ENCODE measurements around the gene GIT2.
"Not testable (repeated sequence)": the region's sequence is repeated elsewhere in the genome, so short reads cannot be mapped to it uniquely, and the experiment has no call there.

GIT2 gene, protein sequence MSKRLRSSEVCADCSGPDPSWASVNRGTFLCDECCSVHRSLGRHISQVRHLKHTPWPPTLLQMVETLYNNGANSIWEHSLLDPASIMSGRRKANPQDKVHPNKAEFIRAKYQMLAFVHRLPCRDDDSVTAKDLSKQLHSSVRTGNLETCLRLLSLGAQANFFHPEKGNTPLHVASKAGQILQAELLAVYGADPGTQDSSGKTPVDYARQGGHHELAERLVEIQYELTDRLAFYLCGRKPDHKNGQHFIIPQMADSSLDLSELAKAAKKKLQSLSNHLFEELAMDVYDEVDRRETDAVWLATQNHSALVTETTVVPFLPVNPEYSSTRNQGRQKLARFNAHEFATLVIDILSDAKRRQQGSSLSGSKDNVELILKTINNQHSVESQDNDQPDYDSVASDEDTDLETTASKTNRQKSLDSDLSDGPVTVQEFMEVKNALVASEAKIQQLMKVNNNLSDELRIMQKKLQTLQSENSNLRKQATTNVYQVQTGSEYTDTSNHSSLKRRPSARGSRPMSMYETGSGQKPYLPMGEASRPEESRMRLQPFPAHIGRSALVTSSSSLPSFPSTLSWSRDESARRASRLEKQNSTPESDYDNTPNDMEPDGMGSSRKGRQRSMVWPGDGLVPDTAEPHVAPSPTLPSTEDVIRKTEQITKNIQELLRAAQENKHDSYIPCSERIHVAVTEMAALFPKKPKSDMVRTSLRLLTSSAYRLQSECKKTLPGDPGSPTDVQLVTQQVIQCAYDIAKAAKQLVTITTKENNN

DNA sequence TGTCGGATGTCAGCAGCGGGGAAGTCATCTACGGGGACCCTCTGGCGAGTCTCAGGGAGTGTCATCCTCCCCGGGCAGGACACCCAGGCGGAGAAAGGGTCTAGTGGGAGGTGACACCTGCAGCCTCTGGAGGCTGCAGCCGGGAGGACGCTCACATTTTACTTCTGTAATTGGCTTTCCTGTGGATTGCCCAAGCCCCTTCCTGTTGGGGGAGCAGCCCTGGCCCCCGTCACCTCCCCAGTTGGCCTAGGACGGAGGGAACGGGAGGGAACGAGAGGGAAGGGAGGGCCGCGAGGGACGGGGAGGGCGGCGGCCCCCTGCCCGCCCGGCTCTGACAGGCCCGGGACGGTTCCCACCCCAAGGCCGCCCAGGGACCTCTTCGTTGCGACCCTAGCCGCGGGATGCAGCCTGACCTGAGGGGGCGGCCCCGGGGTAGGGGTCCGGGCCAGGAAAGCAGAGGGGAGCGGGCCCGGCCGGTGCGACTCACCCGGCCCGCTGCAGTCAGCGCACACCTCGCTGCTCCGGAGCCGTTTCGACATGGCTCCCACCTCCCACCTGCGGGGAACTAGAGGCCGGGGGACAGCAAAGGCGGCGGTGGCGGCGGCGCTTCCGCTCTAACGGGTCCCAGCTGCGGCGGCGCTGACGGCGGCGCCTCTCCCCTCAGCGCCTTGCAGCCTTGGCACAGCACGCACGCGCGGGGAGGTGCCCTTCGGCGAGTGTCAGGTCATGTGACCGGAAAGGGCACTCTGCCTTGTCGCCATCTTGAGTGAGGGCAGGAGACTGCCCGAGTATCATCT lies at the start of gene GIT2:
GIT2 (minus strand) TSS at position 683 of the 797 bp plus-strand sequence; CDS start at position 539, 144 bp downstream.
- peak; percentile 88 to 89 for DNase-seq (ENCODE audit: low read depth in 2 of 2)

DNA sequence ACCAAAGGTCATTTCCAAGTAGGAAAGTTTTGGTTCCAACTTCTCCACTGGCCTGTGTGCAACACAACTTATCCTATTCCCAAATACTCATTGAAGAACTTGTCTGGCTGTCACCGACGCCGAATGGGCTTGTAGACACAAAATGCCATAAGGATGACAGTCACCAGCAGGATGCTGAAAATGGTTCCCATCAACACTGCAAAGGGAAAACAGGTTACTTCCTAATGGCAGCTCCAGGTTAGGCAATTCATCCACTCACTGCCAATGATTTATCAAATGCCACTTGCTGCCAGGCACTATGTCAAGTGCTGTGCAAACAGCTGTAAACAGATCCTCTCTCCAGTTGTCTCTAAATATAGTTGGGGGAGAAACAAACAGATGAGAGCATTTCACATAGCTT lies 46.1 kb upstream of the GIT2 start:
- DNase-seq (ENCODE audit: low read depth in 2 of 2) = no peak

DNA sequence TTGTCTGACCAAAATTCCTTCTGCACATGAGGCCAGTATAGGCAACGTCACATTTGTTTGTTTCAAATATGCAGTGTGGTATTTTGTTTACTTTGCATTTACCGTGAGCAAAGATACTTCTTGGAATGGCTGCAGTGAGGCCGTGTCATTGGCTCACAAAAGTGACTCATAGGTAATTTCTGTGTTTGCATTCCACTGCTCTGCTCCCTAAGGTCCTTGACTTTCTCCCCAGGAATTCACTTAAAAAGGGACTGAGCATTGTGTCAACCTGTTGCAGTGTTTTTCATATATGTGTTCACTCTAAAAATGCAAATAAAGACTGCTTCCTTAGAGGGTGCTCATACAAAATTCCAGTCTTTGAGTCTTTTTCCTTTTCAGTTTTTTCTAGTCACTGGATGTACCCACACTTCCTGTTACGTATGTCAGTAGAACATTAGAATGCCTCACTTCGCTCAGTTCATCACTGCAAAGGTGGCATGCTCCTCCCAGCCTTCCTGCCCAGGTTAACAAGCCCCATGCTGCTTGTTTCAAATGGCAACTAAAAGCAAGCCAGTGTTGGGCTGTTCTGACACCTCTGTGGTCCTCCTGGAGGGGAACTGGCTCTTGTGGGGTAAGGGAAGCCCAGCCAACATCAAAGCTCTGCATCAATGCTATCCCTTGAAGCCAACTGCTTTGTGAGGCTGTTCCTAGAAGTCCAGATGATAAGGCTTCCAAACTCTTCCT lies 43.1 kb upstream of the GIT2 start:
- no peak for DNase-seq (ENCODE audit: low read depth in 2 of 2)

DNA sequence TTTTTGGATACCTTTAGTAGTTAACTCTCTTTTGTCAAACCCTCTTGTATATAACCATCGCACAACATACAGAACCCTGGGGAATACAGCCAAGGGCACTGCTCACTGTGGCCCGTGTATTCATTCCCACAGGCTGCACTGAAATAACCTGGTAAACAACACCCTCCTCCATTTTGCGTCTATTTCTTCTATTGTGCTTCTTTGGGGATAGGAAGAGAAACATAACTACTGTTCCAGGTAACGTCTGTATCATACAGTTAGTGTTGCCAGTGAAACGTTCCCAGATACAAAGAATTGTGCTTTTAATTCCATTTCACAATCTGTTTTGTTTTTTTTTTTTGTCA lies 42.5 kb upstream of the GIT2 start:
- DNase-seq (ENCODE audit: low read depth in 2 of 2) = no peak

DNA sequence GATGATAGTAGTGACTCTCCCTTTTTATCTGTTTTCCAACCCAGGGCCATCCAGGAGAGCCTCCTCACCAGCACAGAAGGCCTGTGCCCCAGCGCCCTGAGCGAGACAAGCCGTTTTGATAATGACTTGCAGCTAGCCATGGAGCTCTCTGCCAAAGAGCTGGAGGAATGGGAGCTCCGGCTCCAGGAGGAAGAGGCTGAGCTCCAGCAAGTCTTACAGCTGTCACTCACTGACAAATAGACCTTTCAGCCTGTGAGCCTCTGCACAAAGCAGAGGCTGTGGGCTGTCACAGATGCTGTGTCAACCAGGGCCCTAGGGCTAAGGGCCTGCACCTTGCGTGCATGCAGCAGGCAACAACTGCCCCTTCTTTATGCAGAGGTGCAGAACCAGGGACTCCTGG lies 41.1 kb upstream of the GIT2 start:
- no peak for DNase-seq (ENCODE audit: low read depth in 2 of 2)

DNA sequence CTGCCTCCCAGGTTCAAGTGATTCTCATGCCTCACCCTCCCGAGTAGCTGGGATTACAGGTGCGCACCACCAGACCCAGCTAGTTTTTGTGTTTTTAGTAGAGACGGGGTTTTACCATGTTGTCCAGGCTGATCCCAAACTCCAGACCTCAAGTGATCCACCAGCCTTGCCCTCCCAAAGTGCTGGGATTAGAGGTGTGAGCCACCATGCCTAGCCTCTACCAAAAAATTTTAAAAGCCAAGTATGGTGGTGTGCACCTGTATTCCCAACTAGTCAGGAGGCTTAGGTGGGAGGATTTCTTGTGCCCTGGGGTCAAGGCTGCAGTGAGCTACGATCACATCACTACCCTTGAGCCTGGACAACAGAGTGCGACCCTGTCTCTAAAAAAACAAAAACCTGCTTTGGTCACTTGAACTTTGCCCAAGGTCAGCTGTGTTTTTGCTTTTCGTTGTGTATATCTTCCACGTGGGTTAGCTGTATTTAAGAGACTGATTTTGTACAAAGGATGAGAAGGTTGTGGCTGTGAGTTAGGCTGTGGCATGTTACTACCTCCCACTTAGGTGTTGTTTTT lies 39.5 kb upstream of the GIT2 start:
- no peak for DNase-seq (ENCODE audit: low read depth in 2 of 2)

DNA sequence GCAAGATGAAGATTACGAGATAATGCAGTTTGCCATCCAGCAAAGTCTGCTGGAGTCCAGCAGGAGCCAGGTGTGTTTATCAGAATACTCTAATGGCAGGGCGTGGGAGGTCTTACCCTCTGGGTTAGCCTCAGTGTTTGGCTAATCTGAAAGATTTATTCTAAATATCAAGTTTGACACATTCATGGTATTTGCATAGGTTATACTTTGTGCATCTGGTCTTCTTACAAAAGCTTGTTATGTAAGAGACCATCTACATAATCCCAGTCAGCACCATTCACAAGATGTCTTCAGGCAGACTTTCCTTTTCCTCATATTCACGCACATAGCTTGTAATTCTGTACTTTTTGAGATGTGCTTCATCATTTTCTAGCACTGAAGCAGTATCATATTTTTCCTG lies 37.7 kb upstream of the GIT2 start:
- DNase-seq (ENCODE audit: low read depth in 2 of 2) = no peak

DNA sequence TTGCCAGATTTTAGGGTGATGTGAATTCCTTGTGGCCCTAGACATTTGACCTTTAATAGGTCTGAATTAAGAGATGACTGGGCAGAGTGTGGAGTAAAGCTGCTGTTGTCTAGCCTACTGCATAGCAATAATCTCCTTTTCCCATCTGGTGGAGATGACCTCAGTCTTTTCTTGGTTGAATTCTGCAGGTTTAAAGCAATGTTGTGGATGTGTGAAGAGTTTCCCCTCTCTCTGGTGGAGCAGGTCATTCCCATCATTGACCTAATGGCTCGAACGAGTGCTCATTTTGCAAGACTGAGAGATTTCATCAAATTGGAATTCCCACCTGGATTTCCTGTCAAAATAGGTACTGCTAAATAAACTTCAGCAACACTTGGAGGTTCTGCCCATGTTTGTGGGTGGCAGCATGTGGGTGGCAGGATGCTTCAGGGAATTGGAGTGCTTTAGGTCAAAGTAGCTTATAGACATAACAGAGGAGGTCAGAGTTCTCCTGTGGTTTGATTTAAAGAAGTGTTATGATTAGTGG lies 33.2 kb upstream of the GIT2 start:
- DNase-seq (ENCODE audit: low read depth in 2 of 2) = no peak

DNA sequence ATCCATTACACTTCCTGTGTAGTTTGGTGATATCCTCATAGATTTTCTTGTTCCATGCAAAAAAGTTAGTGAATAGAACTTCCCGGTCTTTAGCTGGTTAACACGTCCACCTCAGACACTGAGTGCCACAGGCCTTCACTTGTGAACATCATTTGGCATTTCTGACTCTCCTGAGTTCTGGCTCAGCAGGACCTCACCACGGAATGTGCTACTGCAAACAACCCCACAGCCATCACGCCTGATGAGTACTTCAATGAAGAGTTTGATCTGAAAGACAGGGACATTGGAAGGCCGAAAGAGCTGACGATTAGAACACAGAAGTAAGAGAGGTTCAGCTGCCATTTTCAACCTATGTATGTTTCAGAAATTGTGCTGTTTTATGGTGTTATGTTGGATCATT lies 32.2 kb upstream of the GIT2 start:
- DNase-seq (ENCODE audit: low read depth in 2 of 2) = no peak

DNA sequence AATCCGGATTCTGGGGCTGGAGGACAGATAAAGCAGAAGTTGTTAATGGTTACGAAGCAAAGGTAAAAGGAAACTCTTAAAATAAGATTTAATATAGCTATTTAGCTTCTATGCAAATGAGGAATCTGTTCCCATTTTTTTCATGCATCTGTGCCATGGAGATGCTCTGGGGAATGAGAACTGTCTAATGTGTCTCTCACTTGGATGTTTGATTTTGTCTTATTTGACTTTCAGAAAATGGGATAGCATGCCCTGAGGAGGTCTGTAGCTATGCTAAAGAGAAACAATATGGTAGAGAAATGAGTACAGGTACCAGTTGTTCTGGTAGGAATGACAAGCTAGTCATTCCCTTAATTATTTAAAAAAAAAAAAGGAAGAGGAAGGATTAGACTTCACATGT lies 27.9 kb upstream of the GIT2 start:
- no peak for DNase-seq (ENCODE audit: low read depth in 2 of 2)

DNA sequence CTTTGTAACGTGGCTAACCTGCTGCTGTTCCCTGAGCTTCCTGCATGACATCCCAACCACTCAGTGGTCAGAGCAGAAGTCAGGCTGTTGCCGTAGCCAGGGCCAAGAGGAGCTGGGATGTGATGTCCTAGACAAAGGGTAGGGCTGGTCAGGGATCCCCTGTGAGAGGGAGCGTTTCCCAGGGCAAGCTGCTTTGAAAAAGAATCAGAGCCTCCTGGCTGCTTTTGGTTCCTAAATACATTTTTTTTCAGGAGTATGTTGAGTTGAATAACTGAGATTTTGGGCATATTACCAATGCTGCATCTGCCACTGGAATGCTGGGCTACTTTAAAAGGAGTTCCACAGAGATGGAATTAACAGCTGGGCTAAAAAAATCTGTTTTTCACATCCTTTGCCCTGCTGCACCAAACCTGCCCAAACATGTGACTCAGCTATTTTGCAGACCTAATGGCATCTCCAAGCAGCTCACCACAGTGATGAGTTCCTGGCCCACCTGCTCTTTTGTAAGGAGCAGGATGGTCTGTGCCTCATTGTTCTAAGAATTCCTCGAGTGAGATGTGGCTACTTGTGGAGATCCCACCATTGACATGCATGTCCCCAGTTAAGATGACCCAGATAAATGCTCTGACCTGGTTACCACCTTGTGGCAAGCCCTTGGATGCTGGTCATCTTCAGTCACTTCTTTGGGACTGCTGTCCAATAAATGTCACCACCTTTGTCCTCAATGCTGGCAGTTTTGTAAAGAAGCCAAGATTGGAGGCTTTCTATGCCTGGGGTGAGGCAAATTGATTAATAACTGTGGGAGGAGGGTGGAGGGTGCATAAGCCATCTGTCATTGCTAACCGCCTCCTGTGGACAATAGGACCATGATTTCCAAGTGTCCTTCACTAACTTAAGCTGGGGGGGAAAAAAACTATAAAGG lies 27.2 kb upstream of the GIT2 start:
- no peak for DNase-seq (ENCODE audit: low read depth in 2 of 2)

DNA sequence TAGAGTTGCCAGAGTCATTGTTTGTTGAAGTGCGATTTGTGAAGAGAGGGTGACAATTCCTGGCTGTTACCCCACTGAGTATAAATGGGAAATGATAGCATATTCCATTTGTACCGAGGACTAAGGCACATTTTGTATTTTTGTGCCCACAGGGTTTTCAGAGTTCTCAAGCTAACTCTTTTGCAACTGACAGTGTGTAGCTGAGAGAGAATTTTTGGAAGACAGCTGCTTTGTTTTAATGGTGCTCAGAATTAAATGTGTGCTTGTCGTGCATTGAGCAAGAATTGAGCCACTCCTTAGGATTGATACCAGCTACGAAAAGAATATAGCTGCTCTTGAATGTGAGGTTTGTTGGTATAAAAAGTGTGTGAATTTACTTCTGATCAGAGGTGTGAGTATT lies 24.8 kb upstream of the GIT2 start:
- no peak for DNase-seq (ENCODE audit: low read depth in 2 of 2)

DNA sequence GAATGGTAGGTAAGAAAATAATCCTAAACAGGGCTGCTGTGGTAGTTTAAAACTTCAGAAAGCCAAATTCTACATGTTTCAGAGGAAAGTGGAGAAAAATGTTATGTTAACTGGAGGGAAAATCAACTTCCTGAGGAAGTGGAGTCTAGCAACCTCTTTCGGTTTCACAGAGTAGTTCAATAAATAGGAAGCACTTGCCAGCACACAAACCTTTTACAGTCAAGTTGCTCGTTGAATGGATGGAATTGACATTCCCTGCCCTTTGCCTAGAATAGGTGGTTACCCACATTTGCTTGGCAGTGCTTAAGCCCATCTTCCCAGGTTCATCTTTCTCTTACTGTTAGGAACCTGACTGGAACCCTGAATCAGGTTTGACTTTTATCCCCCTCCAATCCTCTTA lies 19.0 kb upstream of the GIT2 start:
- no peak for DNase-seq (ENCODE audit: low read depth in 2 of 2)

DNA sequence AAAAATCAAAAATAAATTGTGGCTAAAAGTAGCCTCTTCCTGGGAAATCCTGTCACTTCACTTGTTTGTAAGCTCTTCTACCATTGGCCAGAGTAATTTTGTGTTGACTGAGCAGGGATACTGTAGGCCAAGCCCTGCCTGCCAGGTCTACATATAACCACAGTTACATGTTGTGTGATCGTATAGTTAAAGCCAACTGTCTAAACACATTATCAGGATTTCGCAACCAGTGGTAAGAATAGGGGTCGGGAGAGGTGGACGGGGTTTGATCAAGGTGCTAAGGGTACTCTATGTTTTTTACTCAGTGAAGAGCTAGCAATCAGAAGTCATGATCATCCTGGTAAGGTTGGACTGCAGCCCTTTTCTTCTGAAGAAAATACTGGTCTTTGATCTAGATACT lies 16.5 kb upstream of the GIT2 start:
- no peak for DNase-seq (ENCODE audit: low read depth in 2 of 2)

DNA sequence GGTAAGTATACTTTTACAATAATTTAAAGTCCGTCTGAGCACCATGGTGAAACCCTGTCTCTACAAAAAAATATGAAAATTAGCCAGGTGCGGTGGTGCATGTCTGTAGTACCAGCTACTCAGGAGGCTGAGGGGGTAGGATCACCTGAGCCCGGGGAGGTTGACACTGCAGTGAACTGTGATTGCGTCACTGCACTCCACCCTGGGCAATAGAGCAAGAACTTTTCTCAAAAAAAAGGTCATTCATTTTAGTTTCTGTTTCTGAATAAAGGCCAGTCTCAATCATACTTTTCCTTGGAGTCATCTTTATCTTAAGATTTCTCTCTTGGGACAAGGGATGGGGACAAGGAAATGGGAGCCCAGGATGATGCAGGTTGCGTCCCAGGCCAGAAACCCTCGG lies 16.0 kb upstream of the GIT2 start:
- DNase-seq (ENCODE audit: low read depth in 2 of 2) = no peak

DNA sequence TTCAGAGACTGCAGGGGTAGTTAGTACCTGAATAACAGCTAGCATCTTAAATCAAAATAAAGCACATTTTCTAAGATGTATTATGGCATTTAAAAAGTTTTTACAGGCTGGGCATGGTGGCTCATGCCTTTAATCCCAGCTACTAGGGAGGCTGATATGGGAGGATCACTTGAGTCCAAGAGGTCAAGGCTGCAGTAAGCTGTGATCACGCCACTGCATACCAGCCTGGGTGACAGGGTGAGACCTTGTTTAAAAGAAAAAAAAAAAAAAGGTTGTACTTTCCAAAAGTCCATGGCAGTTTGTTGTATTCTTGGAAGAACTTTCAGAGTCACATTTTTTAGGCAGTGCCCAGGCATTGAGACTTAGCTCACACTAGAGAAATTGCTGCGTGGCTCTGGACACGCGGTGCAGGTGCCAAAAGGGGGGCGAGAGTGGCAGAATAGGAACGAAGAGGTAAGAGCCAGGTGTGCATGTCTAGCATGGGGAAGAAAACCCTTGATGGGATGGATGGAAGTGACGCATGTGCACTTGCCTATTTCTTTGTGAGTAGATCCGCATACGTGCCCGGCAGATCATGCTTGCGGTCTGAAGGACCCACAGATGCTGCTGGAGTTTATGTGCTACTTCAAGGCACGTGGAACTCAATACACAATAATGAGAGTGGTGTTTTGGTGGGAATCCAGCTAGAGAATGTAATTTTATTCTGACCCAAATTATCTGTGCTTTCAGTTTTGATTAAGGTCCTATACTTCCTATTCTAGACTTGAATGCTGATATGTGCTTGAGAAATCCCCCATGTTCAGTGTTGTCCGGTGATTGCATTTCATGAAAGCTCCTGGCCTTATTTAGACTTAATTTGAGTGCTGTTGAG lies 14.9 kb upstream of the GIT2 start:
- DNase-seq (ENCODE audit: low read depth in 2 of 2) = no peak

DNA sequence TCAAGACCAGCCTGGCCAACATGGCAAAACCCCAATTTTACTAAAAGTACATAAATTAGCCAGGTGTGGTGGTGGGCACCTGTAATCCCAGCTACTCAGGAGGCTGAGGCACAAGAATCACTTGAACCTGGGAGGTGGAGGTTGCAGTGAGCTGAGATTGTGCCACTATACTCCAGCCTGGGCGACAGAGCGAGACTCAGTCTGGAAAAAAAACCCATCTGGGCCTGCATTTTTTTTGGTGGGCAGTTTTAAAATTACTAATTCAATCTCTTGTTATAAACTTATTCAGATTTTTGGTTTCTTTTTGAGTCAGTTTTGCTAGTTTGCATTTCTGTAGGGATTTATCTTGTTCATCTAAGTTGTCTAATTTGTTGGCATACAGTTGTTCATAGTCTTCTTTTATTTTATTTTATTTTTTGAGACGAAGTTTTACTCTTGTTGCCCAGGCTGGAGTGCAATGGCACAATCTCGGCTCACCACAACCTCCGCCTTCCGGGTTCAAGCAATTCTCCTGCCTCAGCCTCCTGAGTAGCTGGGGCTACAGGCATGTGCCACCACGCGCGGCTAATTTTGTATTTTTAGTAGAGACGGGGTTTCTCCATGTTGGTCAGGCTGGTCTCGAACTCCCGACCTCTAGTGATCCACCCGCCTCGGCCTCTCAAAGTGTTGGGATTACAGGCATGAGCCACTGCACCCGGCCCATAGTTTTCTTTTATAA lies 12.7 kb upstream of the GIT2 start:
- DNase-seq (ENCODE audit: low read depth in 2 of 2) = not testable (repeated sequence)

DNA sequence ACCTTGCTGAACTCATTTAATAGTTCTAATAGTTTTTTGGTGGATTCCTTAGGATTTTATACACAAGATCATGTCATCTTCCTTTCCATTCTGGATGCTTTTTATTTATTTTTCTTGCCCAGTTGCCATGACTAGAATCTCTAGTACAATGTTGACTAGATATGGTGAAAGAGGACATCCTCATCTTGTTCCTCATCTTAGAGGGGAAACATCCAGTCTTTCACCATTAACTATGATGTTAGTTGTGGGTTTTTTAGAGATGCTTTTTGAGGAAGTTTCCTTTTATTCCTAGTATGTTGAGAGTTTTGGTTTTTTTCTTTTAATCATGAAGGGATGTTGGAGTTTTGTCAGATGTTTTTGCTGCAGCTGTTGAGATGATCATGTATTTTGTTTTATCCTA lies 11.7 kb upstream of the GIT2 start:
- no peak for DNase-seq (ENCODE audit: low read depth in 2 of 2)

DNA sequence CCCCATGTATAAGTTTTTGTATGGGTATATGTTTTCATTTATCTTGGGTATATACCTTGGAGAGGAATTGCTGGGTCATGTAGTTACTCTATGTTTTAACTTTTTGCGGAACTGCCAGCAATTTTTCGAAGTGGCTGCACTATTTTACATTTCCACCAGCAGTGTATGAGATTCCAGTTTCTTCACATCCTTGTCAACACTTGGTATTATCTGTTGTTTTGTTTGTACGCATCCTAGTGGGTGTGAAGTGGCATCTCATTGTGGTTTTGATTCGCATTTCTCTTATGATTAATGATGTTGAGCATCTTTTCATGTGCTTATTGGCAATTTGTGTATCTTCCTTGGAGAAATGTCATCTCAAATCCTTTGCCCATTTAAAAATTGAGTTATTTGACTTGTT lies 9.9 kb upstream of the GIT2 start:
- no peak for DNase-seq (ENCODE audit: low read depth in 2 of 2)

All from stimulated activated CD8-positive, alpha-beta memory T cell treated with anti-CD3 and anti-CD28 coated beads, Interleukin-15, amount 100 ng/mL, for 4 hours (primary cell).